GM12872 (cell line): Measurements from ENCODE around the gene PARS2.

Experiments used
- CTCF ChIP-seq: IDR thresholded peaks from 3 replicates; pipeline ENCODE4 v1.5.1; 2011; ENCODE audit warnings: low read depth, mild to moderate bottlenecking, low read length, moderate library complexity; ENCODE audit not compliant: insufficient read depth

The PARS2 gene

DNA sequence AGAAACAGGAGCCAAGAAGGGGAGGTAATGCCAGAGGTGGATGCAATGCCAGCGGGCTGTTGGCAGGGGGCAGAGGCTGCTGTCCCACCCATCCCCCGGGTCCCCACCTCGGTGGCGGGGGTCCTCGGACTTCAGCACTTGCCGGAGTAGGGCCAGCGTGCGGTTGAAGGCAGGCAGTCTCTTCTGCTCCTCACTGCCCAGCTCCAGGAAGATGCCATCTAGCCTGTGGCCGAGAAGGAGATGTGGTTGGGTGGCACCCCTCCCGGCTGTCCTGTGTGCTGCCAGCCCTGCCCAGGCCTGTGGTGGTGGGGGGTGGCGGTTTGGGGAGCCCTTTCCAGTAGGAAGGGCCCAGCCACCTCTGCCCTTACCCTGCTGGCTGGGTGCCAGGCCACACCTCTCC lies 23.3 kb upstream of the PARS2 start:
- no peak for TF ChIP-seq CTCF

DNA sequence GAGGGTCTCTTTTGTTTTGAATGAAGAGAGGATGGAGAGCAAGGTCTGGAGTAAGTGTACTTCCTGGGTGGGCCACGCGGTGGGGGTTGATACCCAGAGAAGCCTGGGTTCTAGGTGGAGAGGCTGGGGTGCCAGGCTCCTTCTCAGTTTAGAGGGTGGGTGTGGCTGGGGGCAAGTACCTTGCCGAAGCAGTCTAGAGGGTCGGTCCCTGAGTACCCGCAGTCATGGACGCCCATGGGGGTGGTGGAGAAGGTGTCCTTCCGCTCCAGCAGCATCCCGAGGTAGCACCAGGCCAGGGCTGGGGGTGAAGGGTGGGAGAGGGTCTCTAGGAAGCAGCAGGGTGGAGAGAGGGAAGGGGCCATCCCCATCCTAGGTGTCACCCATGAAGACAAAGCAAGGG lies 22.5 kb upstream of the PARS2 start:
- no peak for TF ChIP-seq CTCF

DNA sequence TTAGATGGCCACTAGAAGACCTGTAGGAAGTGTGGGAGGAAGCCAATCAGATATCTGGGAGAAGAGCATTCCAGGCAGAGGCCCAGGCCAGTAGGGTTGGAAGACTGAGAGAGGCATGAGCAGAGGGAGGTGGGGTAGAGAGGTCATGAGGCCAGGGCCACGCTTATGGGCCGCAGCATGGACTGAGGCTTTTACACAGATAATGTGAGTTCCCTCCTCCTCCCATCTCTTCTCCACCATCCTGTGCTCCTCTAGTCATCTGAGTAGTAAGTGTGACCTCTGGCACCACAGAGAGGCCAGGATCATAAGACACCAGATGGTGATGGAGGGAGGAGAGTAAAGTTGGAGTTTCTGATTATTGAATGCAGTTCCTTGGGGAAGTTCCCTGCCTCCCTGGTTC lies 19.7 kb upstream of the PARS2 start:
- TF ChIP-seq CTCF, result no peak

DNA sequence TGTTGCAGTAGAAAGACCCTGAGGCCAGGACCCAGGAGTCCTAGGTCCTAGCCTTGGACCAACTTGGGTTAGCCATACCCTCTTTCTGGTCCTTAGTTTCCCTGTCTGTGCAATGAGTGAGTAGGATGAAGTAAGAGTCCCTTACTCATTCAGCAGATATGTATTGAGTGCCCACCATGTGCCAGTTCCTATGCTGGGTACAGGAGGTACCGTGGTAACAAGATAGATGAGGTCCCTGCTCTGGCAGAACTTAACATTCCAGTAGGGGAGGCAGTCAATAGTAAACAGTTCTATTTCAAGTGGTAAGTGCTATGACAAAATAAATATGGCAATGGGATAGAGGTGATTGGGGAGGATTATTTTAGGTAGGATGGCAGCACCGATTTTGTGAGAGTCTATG lies 18.3 kb upstream of the PARS2 start:
- no peak for TF ChIP-seq CTCF

- TF ChIP-seq CTCF, result no peak
Observed at GRCh38 chr1:54782156-54782555, 17.8 kb upstream of the PARS2 start.

DNA sequence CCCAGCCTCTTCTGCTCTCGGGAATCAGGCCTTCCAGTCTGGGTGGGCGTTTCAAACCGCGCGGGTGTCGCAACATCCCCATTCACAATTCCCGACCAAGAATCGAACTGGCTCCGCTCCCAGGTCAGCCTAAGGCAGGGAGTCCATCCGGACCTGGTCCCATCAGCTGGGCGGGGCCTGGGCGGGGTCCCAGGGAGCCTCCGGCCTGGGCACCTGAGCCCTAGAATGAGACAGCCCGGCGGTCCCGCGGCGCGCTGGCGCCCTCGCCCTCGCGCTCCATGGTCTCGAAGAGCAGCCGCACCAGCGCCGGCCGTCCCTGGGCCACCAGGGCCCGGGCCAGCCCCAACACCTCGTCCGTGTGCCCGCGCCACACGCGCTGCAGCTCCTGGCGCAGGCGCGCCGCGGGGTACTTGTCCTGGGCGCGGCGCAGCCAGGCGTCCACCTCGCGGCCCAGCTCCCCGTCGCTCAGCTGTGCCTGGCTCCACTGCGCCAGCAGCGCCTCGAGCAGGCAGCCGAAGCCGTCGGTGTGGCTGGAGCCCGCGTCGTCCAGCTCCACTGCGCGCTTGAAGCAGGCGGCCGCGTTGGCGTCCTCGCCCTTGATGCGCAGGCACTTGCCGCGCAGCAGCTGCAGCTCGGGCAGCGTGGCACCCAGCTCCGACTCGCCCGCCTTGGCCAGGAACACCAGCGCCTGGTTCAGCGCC lies 16.9 kb upstream of the PARS2 start:
- TF ChIP-seq CTCF, result no peak

DNA sequence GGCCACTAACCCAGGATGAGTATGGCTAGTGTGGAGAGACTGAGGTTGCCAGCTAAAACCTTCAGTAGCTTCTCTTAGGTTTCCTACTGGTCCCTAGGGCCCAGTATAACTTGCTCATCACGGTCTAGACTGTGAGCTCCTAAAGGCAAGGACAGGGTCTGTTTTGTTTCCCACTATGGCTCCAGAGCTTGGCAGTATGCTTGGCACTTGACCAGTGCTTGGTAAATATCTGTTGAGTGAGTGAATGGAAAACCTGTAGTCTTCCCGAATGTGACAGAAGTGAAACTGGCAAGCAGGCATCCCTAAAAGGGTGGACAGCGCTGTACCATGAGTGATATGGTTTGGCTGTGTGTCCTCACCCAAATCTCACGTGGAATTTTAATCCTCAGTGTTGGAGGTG lies 13.1 kb upstream of the PARS2 start:
- TF ChIP-seq CTCF, result no peak

GRCh38 chr1:54777011-54777410 lies 12.7 kb upstream of the PARS2 start:
- TF ChIP-seq CTCF, result no peak
